Measurements from ENCODE around the gene EML5. TPM values are rescaled to one million over a fixed set of nuclear protein-coding genes. Genes with fewer than 3 reads are reported as not detected.

The EML5 gene
- total and polyA plus RNA-seq, 2 experiments from 2014 or later = 0.18 to 1.6 TPM

GRCh38 chr14:88572117-88572516, 220.6 kb downstream of the EML5 start:
- Mint-ChIP-seq H3K4me3 (no peak overlapping the region), H3K9me3 (no peaks in the 10 kb centered on the region), H3K27ac (no peak overlapping the region), H3K36me3 (ENCODE audit: low read depth) (peaks cover 89% of the 10 kb centered on the region), H3K4me1 (no peaks in the 10 kb centered on the region), H3K27me3 (ENCODE audit: insufficient read depth, low read depth, poor library complexity) (peaks cover 3% of the 10 kb centered on the region)
- Histone ChIP-seq H3K4me1 (ENCODE audit: insufficient read depth) (no peaks in the 10 kb centered on the region), H3K4me3 (no peak overlapping the region), H3K79me2 (replicated peaks; ENCODE audit: insufficient read depth) (peaks cover 4% of the 10 kb centered on the region; the same call in 1 of the 2 replicates), H3K4me2 (no peak overlapping the region), H3K9me2 (ENCODE audit: insufficient read depth) (no peaks in the 10 kb centered on the region), H3F3A (replicated peaks; ENCODE audit: low read depth) (no peaks in the 10 kb centered on the region), H2AFZ (no peak overlapping the region), H4K20me1 (replicated peaks; ENCODE audit: insufficient read depth) (peaks cover 9% of the 10 kb centered on the region), H3K27ac (ENCODE audit: low read depth) (no peak overlapping the region), H3K27me3 (ENCODE audit: insufficient read depth) (no peaks in the 10 kb centered on the region), H3K36me3 (ENCODE audit: insufficient read depth) (peaks cover 72% of the 10 kb centered on the region)
- no peak for DNase-seq (ENCODE audit: low spot score)
- TF ChIP-seq JUNB (IDR thresholded peaks at IDR 0.05; ENCODE audit: unreplicated experiment) = no peak
- no peak for TF ChIP-seq ZNF331 (CRISPR knock-in tag; IDR thresholded peaks at IDR 0.05; ENCODE audit: low read depth)
- no peak for TF ChIP-seq EZH2phosphoT487 (IDR thresholded peaks at IDR 0.05; ENCODE audit: unreplicated experiment)
- TF ChIP-seq POLR2AphosphoS5 (IDR thresholded peaks at IDR 0.05; ENCODE audit: low read depth) = no peak
- no peak for TF ChIP-seq CREB1 (CRISPR knock-in tag; IDR thresholded peaks at IDR 0.05; ENCODE audit: low read depth)
- no peak for TF ChIP-seq ZNF114 (CRISPR knock-in tag; IDR thresholded peaks at IDR 0.05)
- TF ChIP-seq ETS1 (IDR thresholded peaks at IDR 0.05) = no peak
- TF ChIP-seq, protein P1, sequence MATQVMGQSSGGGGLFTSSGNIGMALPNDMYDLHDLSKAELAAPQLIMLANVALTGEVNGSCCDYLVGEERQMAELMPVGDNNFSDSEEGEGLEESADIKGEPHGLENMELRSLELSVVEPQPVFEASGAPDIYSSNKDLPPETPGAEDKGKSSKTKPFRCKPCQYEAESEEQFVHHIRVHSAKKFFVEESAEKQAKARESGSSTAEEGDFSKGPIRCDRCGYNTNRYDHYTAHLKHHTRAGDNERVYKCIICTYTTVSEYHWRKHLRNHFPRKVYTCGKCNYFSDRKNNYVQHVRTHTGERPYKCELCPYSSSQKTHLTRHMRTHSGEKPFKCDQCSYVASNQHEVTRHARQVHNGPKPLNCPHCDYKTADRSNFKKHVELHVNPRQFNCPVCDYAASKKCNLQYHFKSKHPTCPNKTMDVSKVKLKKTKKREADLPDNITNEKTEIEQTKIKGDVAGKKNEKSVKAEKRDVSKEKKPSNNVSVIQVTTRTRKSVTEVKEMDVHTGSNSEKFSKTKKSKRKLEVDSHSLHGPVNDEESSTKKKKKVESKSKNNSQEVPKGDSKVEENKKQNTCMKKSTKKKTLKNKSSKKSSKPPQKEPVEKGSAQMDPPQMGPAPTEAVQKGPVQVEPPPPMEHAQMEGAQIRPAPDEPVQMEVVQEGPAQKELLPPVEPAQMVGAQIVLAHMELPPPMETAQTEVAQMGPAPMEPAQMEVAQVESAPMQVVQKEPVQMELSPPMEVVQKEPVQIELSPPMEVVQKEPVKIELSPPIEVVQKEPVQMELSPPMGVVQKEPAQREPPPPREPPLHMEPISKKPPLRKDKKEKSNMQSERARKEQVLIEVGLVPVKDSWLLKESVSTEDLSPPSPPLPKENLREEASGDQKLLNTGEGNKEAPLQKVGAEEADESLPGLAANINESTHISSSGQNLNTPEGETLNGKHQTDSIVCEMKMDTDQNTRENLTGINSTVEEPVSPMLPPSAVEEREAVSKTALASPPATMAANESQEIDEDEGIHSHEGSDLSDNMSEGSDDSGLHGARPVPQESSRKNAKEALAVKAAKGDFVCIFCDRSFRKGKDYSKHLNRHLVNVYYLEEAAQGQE (IDR thresholded peaks at IDR 0.05; ENCODE audit: unreplicated experiment) = no peak
- TF ChIP-seq, protein P2, sequence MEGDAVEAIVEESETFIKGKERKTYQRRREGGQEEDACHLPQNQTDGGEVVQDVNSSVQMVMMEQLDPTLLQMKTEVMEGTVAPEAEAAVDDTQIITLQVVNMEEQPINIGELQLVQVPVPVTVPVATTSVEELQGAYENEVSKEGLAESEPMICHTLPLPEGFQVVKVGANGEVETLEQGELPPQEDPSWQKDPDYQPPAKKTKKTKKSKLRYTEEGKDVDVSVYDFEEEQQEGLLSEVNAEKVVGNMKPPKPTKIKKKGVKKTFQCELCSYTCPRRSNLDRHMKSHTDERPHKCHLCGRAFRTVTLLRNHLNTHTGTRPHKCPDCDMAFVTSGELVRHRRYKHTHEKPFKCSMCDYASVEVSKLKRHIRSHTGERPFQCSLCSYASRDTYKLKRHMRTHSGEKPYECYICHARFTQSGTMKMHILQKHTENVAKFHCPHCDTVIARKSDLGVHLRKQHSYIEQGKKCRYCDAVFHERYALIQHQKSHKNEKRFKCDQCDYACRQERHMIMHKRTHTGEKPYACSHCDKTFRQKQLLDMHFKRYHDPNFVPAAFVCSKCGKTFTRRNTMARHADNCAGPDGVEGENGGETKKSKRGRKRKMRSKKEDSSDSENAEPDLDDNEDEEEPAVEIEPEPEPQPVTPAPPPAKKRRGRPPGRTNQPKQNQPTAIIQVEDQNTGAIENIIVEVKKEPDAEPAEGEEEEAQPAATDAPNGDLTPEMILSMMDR (conservative IDR thresholded peaks at IDR 0.05; ENCODE audit: low read depth in 2 of 2) = no peak
- TF ChIP-seq EZH2 (IDR thresholded peaks at IDR 0.05; ENCODE audit: low read depth, unreplicated experiment) = no peak
- TF ChIP-seq STAT1 (IDR thresholded peaks at IDR 0.05; ENCODE audit: unreplicated experiment) = no peak
- TF ChIP-seq, protein P3, sequence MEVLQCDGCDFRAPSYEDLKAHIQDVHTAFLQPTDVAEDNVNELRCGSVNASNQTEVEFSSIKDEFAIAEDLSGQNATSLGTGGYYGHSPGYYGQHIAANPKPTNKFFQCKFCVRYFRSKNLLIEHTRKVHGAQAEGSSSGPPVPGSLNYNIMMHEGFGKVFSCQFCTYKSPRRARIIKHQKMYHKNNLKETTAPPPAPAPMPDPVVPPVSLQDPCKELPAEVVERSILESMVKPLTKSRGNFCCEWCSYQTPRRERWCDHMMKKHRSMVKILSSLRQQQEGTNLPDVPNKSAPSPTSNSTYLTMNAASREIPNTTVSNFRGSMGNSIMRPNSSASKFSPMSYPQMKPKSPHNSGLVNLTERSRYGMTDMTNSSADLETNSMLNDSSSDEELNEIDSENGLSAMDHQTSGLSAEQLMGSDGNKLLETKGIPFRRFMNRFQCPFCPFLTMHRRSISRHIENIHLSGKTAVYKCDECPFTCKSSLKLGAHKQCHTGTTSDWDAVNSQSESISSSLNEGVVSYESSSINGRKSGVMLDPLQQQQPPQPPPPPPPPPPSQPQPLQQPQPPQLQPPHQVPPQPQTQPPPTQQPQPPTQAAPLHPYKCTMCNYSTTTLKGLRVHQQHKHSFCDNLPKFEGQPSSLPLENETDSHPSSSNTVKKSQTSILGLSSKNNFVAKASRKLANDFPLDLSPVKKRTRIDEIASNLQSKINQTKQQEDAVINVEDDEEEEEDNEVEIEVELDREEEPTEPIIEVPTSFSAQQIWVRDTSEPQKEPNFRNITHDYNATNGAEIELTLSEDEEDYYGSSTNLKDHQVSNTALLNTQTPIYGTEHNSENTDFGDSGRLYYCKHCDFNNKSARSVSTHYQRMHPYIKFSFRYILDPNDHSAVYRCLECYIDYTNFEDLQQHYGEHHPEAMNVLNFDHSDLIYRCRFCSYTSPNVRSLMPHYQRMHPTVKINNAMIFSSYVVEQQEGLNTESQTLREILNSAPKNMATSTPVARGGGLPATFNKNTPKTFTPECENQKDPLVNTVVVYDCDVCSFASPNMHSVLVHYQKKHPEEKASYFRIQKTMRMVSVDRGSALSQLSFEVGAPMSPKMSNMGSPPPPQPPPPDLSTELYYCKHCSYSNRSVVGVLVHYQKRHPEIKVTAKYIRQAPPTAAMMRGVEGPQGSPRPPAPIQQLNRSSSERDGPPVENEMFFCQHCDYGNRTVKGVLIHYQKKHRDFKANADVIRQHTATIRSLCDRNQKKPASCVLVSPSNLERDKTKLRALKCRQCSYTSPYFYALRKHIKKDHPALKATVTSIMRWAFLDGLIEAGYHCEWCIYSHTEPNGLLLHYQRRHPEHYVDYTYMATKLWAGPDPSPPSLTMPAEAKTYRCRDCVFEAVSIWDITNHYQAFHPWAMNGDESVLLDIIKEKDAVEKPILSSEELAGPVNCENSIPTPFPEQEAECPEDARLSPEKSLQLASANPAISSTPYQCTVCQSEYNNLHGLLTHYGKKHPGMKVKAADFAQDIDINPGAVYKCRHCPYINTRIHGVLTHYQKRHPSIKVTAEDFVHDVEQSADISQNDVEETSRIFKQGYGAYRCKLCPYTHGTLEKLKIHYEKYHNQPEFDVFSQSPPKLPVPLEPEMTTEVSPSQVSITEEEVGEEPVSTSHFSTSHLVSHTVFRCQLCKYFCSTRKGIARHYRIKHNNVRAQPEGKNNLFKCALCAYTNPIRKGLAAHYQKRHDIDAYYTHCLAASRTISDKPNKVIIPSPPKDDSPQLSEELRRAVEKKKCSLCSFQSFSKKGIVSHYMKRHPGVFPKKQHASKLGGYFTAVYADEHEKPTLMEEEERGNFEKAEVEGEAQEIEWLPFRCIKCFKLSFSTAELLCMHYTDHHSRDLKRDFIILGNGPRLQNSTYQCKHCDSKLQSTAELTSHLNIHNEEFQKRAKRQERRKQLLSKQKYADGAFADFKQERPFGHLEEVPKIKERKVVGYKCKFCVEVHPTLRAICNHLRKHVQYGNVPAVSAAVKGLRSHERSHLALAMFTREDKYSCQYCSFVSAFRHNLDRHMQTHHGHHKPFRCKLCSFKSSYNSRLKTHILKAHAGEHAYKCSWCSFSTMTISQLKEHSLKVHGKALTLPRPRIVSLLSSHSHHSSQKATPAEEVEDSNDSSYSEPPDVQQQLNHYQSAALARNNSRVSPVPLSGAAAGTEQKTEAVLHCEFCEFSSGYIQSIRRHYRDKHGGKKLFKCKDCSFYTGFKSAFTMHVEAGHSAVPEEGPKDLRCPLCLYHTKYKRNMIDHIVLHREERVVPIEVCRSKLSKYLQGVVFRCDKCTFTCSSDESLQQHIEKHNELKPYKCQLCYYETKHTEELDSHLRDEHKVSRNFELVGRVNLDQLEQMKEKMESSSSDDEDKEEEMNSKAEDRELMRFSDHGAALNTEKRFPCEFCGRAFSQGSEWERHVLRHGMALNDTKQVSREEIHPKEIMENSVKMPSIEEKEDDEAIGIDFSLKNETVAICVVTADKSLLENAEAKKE (CRISPR knock-in tag; IDR thresholded peaks at IDR 0.05) = no peak
- TF ChIP-seq NANOG (IDR thresholded peaks at IDR 0.05; ENCODE audit: borderline replicate concordance) = no peak
- no peak for ATAC-seq

Measured in GM23338 (cell line).